Measurements from ENCODE around the gene ZNRF1. TPM values are rescaled to one million over a fixed set of nuclear protein-coding genes. Genes with fewer than 3 reads are reported as not detected.

Gene ZNRF1
- total RNA-seq, 1 experiment from 2014 or later, result 52.3 TPM

DNA sequence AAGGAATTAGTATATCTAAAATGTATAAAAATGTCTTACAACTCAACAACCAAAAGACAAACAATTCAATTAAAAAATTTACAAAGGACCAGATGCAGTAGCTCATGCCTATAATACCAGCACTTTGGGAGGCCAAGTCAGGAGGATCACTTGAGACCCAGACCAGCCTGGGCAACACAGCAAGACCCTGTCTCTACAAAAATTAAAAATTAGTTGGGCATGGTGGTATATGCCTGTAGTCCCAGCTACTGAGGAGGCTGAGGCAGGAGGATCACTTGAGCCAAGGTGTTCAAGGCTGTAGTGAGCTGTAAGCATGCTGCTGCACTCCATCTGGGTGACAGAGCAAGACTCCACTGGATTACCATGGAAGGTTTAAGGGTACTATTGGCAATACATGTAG lies 33.8 kb downstream of the ZNRF1 start:
- ATAC-seq (no peak), DNase-seq (ENCODE audit: low read depth, low spot score) (no peak)
- BruUV-seq (replicated peaks), result no TSS peak
- H3K27ac ChIP-seq (ENCODE audit: low read length), result no peak overlapping the region
- CTCF ChIA-PET, result no interaction called here
- peaks cover 8% of the 10 kb centered on the region; the same call in 1 of the 2 replicates for H3K9me3 ChIP-seq (ENCODE audit: control insufficient read depth, insufficient read depth, low read depth, low read length)
- in situ Hi-C loops (cut with HindIII; ENCODE audit: low pct_unique_long_range_greater_than_20kb, low sequenced_read_pairs) (no loop called here), intact Hi-C loops (cut with micrococcal nuclease; ENCODE audit: unreplicated experiment) (no loop called here)
- no peaks in the 10 kb centered on the region for H3K36me3 ChIP-seq (ENCODE audit: control insufficient read depth, insufficient read depth, low read length)
- H3K4me3 ChIP-seq (ENCODE audit: low read depth in 2 of 2, low read length in 2 of 2), result no peak overlapping the region
- H3K27me3 ChIP-seq (ENCODE audit: control insufficient read depth, insufficient read depth, low read length), result no peaks in the 10 kb centered on the region
- POLR2A ChIA-PET, result no interaction called here
- no peak for TF ChIP-seq POLR2AphosphoS5 (IDR thresholded peaks at IDR 0.05; ENCODE audit: low read depth, low read length)
- no peak for TF ChIP-seq REST (IDR thresholded peaks at IDR 0.05; ENCODE audit: insufficient read depth in 1 of 2, low read depth in 2 of 2, low read length in 1 of 2)
- TF ChIP-seq SIN3A (IDR thresholded peaks at IDR 0.05; ENCODE audit: borderline replicate concordance, insufficient read depth, low read depth, low read length), result no peak
- H3K4me1 ChIP-seq (ENCODE audit: control insufficient read depth, insufficient read depth, low read length), result peaks cover 12% of the 10 kb centered on the region; the same call in 1 of the 2 replicates

- in situ Hi-C loops (cut with HindIII; ENCODE audit: low pct_unique_long_range_greater_than_20kb, low sequenced_read_pairs) (no loop called here), intact Hi-C loops (cut with micrococcal nuclease; ENCODE audit: unreplicated experiment) (no loop called here)
- CTCF ChIA-PET, result no interaction called here
- BruUV-seq (replicated peaks), result no TSS peak
- TF ChIP-seq SIN3A (IDR thresholded peaks at IDR 0.05; ENCODE audit: borderline replicate concordance, insufficient read depth, low read depth, low read length) (no peak), REST (IDR thresholded peaks at IDR 0.05; ENCODE audit: insufficient read depth in 1 of 2, low read depth in 2 of 2, low read length in 1 of 2) (no peak)
- no peaks in the 10 kb centered on the region for H3K36me3 ChIP-seq (ENCODE audit: control insufficient read depth, insufficient read depth, low read length)
- ATAC-seq (no peak), DNase-seq (ENCODE audit: low read depth, low spot score) (no peak)
- H3K4me1 ChIP-seq (ENCODE audit: control insufficient read depth, insufficient read depth, low read length), result peaks cover 3% of the 10 kb centered on the region; the same call in 1 of the 2 replicates
- H3K4me3 ChIP-seq (ENCODE audit: low read depth in 2 of 2, low read length in 2 of 2), result no peak overlapping the region
- H3K27ac ChIP-seq (ENCODE audit: low read length), result no peak overlapping the region
- H3K9me3 ChIP-seq (ENCODE audit: control insufficient read depth, insufficient read depth, low read depth, low read length), result peaks cover 20% of the 10 kb centered on the region; the same call in 1 of the 2 replicates
- H3K27me3 ChIP-seq (ENCODE audit: control insufficient read depth, insufficient read depth, low read length), result no peaks in the 10 kb centered on the region
- POLR2A ChIA-PET, result interaction anchor here (0.6 kb wide), 1 partner anchor 75 kb away, joined by 4 read pairs; no protein-coding TSS in a partner anchor
Observed at GRCh38 chr16:75035410-75035968, 36.7 kb downstream of the ZNRF1 start.
